Spleen (tissue), 13 donors: ENCODE measurements around the gene LNPK. TPM values are rescaled to one million over a fixed set of nuclear protein-coding genes. Genes with fewer than 3 reads are reported as not detected.

Experiments used
- DNase-seq: peaks from one replicate; pipeline ENCODE4 v3.0.0-alpha.2; 2020
- H3K27ac ChIP-seq, 8 donors: fragments of 200-600 bp; sonication (generic) in 7 of 8; 1 replicate in 4 of 8; 2 replicates in 4 of 8; pipeline versions ENCODE4 v1.5.0 to v1.8.0; 2016 to 2021; ENCODE audit warnings: inconsistent platforms in 4 of 8, mild to moderate bottlenecking in 4 of 8, moderate library complexity in 1 of 8
- H3K27me3 ChIP-seq, 7 donors: fragments of 200-600 bp; sonication (generic) in 6 of 7; replicated peaks in 1 of 7; 1 replicate in 4 of 7; 2 replicates in 3 of 7; pipeline versions ENCODE4 v1.5.0 to v1.8.0; 2016 to 2021; ENCODE audit warnings: inconsistent platforms in 3 of 7, mild to moderate bottlenecking in 1 of 7
- H3K36me3 ChIP-seq, 6 donors: fragments of 200-600 bp; sonication (generic) in 5 of 6; 1 replicate in 4 of 6; 2 replicates in 2 of 6; pipeline versions ENCODE4 v1.5.0 to v1.8.0; 2016 to 2021; ENCODE audit warnings: inconsistent platforms in 2 of 6
- H3K4me1 ChIP-seq, 6 donors: fragments of 200-600 bp; sonication (generic) in 5 of 6; 1 replicate in 3 of 6; 2 replicates in 3 of 6; pipeline versions ENCODE4 v1.5.0 to v1.8.0; 2016 to 2021; ENCODE audit warnings: inconsistent platforms in 3 of 6
- H3K4me3 ChIP-seq, 8 donors: fragments of 200-600 bp; sonication (generic) in 7 of 8; 1 replicate in 4 of 8; 2 replicates in 4 of 8; pipeline versions ENCODE4 v1.5.0 to v1.8.0; 2016 to 2021; ENCODE audit warnings: inconsistent platforms in 4 of 8, mild to moderate bottlenecking in 4 of 8, moderate library complexity in 2 of 8
- H3K9me3 ChIP-seq, 8 donors: fragments of 200-600 bp; sonication (generic) in 7 of 8; 1 replicate in 4 of 8; 2 replicates in 4 of 8; pipeline versions ENCODE4 v1.5.0 to v1.8.0; 2016 to 2021; ENCODE audit warnings: inconsistent platforms in 4 of 8
- POLR2A ChIP-seq, 3 donors: fragments of 450-650 bp; IDR thresholded peaks; one replicate each; pipeline ENCODE4 v1.5.1; 2017; ENCODE audit warnings: antibody characterized with exemption in 3 of 3, mild to moderate bottlenecking in 1 of 3
- POLR2AphosphoS5 ChIP-seq, 3 donors: sonication (generic); formaldehyde crosslinking; IDR thresholded peaks; one replicate each; pipeline ENCODE4 v1.5.1; 2017; ENCODE audit warnings: antibody characterized with exemption in 3 of 3
- WGBS, 5 donors: extraction: QIAGEN DNeasy Blood & Tissue Kit in 3 of 5; methylation state at CpG; one replicate each; pipeline versions ENCODE4 v1.1.5 to v1.1.7; 2013 to 2018; 5-methylcytosine and 5-hydroxymethylcytosine counted together
- intact Hi-C: fragments of 100-400 bp; cut with DNase I; formaldehyde crosslinking; loops from one replicate; pipeline ENCODE4 v1.15.0; 2023; ENCODE audit warnings: low total_unique reads
- long read RNA-seq, 2 donors: transcript quantifications; one replicate each; lab custom pipeline, GENCODE V29; 2026
- polyA plus RNA-seq, 3 donors: library from polyadenylated mRNA; stranded (reverse); fragments of 200-250 nt; gene quantifications; one replicate each; pipeline ENCODE4 v1.2.1, GENCODE V29; 2013
- total RNA-seq, 7 donors: library from RNA; depleted of rRNA in 3 of 7; stranded (reverse); fragments of >200 nt in 3 of 7; fragmentation: NEBNext Ultra II Directional in 4 of 7; extraction: Animal tissue kit (Norgen Biotek cat#: 25700) in 4 of 7; gene quantifications; one replicate each; pipeline versions ENCODE4 v1.1.0 to v1.2.1, GENCODE V29; 2016 to 2021
- TF ChIP-seq, protein P1 (sequence below), 11 experiments: fragments of 200-600 bp in 7 of 11; fragments of 450-650 bp in 4 of 11; sonication (generic) in 4 of 11; IDR thresholded peaks in 8 of 11; conservative IDR thresholded peaks in 3 of 11; 1 replicate in 7 of 11; 2 replicates in 4 of 11; pipeline versions ENCODE4 v1.4.0 to v1.8.0; 2016 to 2021; ENCODE audit warnings: antibody characterized with exemption in 11 of 11, inconsistent platforms in 4 of 11, mild to moderate bottlenecking in 1 of 11
- donor health status: healthy with polysubstance abuse.
- donor health status: DM: no; HTN: no; CAD: no; lungs with moderate emphysema.
- donor health status: DM: no; HTN: no; CAD: no.
- donor health status: Bipolar disorder and iron deficiency.
- donor health status: healthy.
- donor health status: DM: no; HTN: no; CAD: no.
- donor health status: DM: yes; HTN: yes; CAD: no.

The LNPK gene
- total RNA-seq = 10 to 100 TPM; 15.1 to 31.9 (median 23.6) TPM
- polyA plus RNA-seq = 1 to 10 TPM; 2.1 to 3.0 (median 2.5) TPM
- long read RNA-seq, donor 1, full-length matches to known transcripts = 6 of 6 reads
- long read RNA-seq, donor 1, partial matches to known transcripts = 0 of 6 reads
- long read RNA-seq, donor 1, other reads (novel, unspliced or antisense) = 0 of 6 reads
- long read RNA-seq, donor 2, full-length matches to known transcripts = 2 of 2 reads
- long read RNA-seq, donor 2, partial matches to known transcripts = 0 of 2 reads
- long read RNA-seq, donor 2, other reads (novel, unspliced or antisense) = 0 of 2 reads

- peak; percentile 98 for DNase-seq
- Histone ChIP-seq H3K27ac (peak within 1 kb of the TSS; percentile 78 to 87 (median 86)), H3K27me3 (no peaks in the 10 kb centered on the region), H3K9me3 (no peaks in the 10 kb centered on the region), H3K36me3 (no peaks in the 10 kb centered on the region), H3K4me3 (peak within 1 kb of the TSS; percentile 68 to 93 (median 84)), H3K4me1 (peaks cover 5 to 45% (median 26%) of the 10 kb centered on the region in 6 donors)
- 0 to 1% (median 1%) methylated on average over 29 to 57 of the region's 57 CpGs for WGBS, 5 donors
- TF ChIP-seq, protein P1, sequence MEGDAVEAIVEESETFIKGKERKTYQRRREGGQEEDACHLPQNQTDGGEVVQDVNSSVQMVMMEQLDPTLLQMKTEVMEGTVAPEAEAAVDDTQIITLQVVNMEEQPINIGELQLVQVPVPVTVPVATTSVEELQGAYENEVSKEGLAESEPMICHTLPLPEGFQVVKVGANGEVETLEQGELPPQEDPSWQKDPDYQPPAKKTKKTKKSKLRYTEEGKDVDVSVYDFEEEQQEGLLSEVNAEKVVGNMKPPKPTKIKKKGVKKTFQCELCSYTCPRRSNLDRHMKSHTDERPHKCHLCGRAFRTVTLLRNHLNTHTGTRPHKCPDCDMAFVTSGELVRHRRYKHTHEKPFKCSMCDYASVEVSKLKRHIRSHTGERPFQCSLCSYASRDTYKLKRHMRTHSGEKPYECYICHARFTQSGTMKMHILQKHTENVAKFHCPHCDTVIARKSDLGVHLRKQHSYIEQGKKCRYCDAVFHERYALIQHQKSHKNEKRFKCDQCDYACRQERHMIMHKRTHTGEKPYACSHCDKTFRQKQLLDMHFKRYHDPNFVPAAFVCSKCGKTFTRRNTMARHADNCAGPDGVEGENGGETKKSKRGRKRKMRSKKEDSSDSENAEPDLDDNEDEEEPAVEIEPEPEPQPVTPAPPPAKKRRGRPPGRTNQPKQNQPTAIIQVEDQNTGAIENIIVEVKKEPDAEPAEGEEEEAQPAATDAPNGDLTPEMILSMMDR (IDR thresholded peaks at IDR 0.05 in 8 of 11, conservative IDR thresholded peaks at IDR 0.05 in 3 of 11) = no peak
- TF ChIP-seq POLR2AphosphoS5 (IDR thresholded peaks at IDR 0.05) (peak; percentile 87 to 94 (median 93)), POLR2A (IDR thresholded peaks at IDR 0.05) (peak in 1 of 3 donors; percentile 55)
- intact Hi-C loops = no loop called here
These were observed at the start of gene LNPK for GRCh38 chr2:176001916-176002687. Gene LNPK (minus strand): TSS chr2:176002267. CDS start chr2:175995584, 6,683 bp downstream.

DNA sequence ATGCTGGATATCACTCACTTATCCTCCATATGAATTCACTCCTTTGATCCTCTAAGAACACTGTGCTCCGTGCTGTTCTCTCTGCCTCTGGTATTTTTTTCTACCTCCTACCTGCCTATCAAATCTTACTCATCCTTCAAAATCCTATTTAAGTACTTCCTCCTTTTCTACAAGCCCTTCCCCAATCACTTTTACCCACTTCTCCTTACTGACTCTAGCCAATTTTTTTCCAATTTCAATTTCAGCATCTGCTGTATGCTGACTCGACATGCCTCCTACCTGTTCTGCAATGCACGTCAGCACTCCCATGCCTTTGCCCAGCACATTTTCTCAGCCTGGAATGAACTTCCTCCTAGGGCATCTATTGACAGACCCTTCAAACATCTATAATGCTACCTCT, 37.3 kb upstream of the LNPK start:
- Histone ChIP-seq H3K27ac (no peak overlapping the region), H3K4me3 (no peak overlapping the region), H3K36me3 (no peaks in the 10 kb centered on the region), H3K4me1 (no peaks in the 10 kb centered on the region), H3K27me3 (peaks cover 0 to 24% (median 5%) of the 10 kb centered on the region in 7 donors), H3K9me3 (peaks cover 0 to 16% (median 9%) of the 10 kb centered on the region in 8 donors)
- TF ChIP-seq, protein P1 (IDR thresholded peaks at IDR 0.05 in 8 of 11, conservative IDR thresholded peaks at IDR 0.05 in 3 of 11) = no peak
- TF ChIP-seq POLR2A (IDR thresholded peaks at IDR 0.05) (no peak), POLR2AphosphoS5 (IDR thresholded peaks at IDR 0.05) (no peak)
- no peak for DNase-seq
- intact Hi-C loops = no loop called here
- 35 to 44% (median 37%) methylated on average over 3 of the region's 3 CpGs for WGBS, 5 donors

DNA sequence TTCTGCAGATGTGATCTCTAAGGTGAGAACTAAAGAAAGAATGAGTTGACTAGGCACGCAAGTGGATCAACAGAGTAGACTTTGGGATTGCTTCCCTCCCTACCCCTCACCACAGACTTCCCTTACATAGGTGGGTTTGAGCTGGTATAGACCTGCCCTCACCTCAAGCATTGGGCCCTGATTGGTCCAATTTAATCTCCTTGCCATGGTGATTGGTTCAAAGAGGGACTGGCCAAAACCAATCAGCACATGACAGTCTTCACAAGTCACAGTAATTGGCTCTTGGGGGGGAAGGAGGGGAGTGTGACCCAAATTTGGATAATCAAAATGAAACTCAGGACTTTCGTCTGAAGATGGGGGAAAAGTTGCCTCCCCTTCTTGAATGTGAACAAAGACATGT, 36.6 kb upstream of the LNPK start:
- DNase-seq = no peak
- intact Hi-C loops = no loop called here
- TF ChIP-seq, protein P1 (IDR thresholded peaks at IDR 0.05 in 8 of 11, conservative IDR thresholded peaks at IDR 0.05 in 3 of 11) = no peak
- TF ChIP-seq POLR2A (IDR thresholded peaks at IDR 0.05) (no peak), POLR2AphosphoS5 (IDR thresholded peaks at IDR 0.05) (no peak)
- H3K27ac ChIP-seq = no peak overlapping the region
- H3K4me1 ChIP-seq = no peaks in the 10 kb centered on the region
- no peaks in the 10 kb centered on the region for H3K36me3 ChIP-seq
- peaks cover 0 to 28% (median 5%) of the 10 kb centered on the region in 7 donors for H3K27me3 ChIP-seq
- no peak overlapping the region for H3K4me3 ChIP-seq
- 77 to 86% (median 78%) methylated on average over 2 of the region's 2 CpGs for WGBS, 5 donors
- peaks cover 0 to 9% (median 3%) of the 10 kb centered on the region in 8 donors for H3K9me3 ChIP-seq
